KOPT-K1 (cell line): ENCODE results near the gene MLLT10.
"Not testable (repeated sequence)": the region's sequence is repeated elsewhere in the genome, so short reads cannot be mapped to it uniquely, and the experiment has no call there.

ENCODE experiments used
- H3K27ac ChIP-seq: fragments of 200-600 bp; sonication (generic); 2 replicates; pipeline ENCODE4 v1.5.1; 2016; ENCODE audit warnings: antibody characterized with exemption, mild to moderate bottlenecking, low read depth, low read length; ENCODE audit not compliant: poor library complexity, severe bottlenecking
- H3K36me3 ChIP-seq: fragments of 200-600 bp; sonication (generic); 2 replicates; pipeline ENCODE4 v1.5.1; 2017; ENCODE audit warnings: antibody characterized with exemption, mild to moderate bottlenecking, low read length, moderate library complexity; ENCODE audit not compliant: insufficient read depth
- H3K9me3 ChIP-seq: fragments of 200-600 bp; sonication (generic); 2 replicates; pipeline ENCODE4 v1.5.1; 2017; ENCODE audit warnings: antibody characterized with exemption, low read length, mild to moderate bottlenecking; ENCODE audit not compliant: insufficient read depth, poor library complexity, severe bottlenecking

The MLLT10 gene

DNA sequence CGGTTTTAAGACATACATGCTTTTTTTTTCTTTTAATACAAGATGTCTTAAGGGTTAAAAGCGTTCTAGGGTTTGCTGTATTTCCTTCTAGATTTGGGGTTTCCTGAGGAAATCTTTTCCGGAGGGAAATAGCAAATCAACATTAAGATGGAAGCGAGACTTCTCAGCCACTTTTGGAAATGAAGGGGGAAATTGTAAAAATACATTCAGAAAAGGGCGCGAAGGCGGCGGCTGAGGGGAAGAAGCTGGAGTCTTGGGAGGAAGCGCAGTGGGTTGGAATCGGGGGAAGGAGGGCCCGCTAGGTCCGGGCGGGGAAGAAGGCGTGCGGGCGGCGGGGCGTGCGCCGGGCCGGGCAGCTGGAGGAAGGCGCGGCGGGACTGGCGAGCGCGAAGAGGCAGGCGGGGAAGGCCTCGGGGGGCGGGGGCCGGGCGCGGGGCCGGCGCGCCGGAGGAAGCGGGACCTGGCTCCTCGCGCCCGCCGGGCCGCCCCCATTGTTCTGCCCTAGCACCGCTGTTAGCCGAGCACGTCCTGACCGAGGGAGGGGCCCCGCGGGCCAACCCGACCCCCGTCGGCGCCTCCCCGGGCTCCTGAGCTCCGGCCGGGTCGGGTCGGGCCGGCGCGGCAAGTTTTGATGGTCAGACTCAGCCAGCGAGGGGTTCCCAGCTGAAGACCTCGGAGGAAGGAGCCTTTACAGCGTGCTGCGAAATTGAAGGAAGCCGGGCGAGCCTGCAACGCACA lies 7.0 kb upstream of the MLLT10 start:
- H3K36me3 ChIP-seq = no peaks in the 10 kb centered on the region
- no peaks in the 10 kb centered on the region for H3K9me3 ChIP-seq
- H3K27ac ChIP-seq = peak overlapping the region; percentile 92

DNA sequence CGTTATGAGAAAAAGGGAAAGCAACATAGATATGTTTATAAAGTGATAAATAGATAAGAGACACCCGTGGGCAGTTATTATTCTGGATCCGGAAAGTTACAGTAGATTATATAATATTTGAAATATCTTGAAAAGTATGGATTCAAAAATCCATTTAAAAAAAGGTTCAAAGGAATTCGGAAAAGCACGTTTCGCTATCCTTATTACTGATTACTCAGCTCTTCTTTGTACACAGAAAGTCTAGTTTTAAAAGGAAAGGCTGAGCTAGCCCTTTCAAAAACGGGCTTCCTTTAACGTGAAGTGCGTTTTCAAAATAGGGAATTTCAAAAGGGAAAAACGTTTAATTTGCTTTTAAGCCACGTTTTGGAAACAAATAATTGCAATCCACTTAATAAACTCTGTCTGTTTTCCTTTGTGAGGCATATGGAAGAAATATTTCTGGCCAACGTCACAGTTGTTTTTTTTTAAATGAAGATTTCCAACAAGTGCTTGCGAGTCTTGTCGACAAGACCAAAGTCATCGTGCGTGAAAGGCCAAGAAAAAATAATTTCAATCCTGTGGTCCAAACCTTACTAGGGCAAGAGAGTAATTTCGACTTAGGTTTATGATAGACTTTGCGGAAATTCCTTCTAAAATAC lies 6.3 kb upstream of the MLLT10 start:
- Histone ChIP-seq H3K27ac (peak overlapping the region; percentile 92), H3K36me3 (no peaks in the 10 kb centered on the region), H3K9me3 (no peaks in the 10 kb centered on the region)

DNA sequence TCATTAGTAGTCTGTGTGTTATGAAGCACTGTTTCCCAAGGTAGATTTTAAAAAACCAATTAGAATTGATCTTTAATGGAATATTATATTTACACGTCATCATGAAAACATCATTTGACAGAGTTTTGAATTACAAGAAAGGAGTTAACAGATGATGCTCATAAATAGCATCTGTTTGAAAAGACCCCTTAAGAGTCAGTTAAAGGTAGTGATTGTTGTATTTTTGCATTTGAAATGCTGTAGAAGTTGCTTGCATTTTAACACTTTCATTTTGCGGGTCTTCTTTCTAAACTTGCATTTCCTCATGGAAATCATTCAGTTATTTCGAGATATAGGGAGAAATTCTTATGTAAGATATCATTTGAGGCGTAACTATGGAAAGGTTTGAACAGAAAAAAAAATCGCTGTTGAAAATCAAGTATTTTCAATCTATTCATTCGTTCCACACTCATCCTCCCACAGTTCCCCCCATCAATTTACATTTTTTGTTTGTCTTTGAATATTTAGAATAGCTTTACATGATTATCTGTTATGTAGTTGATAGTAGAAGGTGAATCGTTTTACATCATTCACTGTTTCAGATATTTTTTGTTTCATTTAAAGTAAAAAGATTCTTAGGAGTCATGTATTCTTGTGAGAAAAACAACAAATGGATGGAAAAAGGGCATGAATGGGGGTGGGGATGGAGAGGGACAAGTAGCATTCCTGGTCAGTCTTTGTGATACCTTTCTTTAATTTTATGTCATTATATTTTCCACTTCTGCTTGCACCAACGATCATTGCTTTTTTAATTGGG lies 5.6 kb upstream of the MLLT10 start:
- Histone ChIP-seq H3K36me3 (no peaks in the 10 kb centered on the region), H3K27ac (no peak overlapping the region), H3K9me3 (no peaks in the 10 kb centered on the region)

DNA sequence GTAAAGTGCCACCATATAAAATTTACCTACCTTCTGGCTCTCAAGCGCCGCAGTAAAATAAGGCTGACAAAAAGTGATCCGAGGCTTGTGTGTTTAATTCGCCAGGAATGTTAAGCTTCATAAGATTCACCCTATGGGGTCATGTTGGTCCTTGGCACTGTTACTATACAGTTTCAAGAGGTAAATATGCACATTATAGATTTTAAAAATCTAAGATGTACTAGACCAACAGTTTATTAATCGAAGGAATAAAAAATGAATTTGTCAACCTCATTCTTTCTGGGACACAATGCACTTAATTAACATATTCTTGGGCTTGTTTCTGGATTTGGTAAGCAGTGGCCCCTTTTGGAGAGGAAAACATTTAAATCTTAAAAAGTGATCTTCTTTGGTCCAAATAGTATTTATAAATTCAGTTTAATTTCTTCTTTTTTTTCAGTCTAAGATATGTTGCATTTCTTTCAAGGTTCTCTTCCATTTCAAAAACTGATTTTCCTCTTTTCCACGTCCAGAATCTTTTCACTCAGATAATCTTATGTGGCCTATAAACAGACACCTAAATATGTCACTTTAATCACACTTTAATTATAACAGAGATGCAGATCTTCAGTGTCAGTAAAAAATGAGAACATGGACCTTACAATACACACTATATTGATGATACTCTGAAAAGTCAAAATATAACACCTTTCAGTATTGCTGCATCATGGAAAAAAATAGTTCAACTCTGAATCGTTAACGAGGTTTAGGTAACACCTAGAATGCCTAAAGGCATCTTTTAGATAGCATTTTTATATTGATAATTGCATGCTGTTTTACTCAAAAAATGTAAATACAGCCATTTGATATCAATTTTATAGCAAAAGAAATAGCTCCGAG lies 4.8 kb upstream of the MLLT10 start:
- no peak overlapping the region for H3K27ac ChIP-seq
- H3K36me3 ChIP-seq = no peaks in the 10 kb centered on the region
- no peaks in the 10 kb centered on the region for H3K9me3 ChIP-seq

DNA sequence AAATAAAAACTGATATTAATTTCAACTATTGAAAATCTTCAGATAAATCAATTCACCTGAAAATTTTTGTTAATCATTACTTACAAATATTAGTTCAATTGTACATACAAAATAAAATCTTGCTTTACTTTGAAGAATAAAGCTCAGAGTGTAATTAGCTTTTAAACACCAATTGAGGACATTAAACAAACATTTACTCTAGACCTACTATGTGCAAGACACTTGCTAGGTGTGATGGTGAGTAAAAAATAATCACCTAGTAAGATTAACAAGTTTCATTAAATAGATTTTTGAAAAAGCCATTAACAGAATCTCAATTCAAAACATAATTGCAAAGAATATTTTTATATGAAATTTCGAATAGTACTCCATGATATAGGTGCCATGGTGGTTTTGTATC lies 3.9 kb upstream of the MLLT10 start:
- H3K27ac ChIP-seq = no peak overlapping the region
- H3K36me3 ChIP-seq = no peaks in the 10 kb centered on the region
- H3K9me3 ChIP-seq = no peaks in the 10 kb centered on the region

DNA sequence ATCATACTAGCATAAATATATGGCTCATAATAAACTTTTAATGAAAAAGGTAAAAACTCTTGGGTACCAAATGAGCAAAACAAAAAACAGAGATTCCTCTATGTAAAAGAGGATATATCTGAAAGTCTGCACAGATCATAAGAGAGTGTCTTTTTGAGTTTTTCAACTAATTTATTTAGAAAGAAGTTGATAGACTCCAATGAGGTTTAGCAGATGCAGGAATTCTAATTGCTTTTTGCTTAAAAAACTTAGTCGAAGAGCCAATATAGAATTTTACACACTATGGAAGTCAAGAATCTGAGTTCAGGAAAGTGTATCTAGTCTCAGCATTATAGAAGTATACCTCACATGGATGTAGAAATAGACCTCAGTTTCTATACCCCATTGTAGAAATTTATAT lies 3.4 kb upstream of the MLLT10 start:
- Histone ChIP-seq H3K36me3 (no peaks in the 10 kb centered on the region), H3K9me3 (no peaks in the 10 kb centered on the region), H3K27ac (no peak overlapping the region)

DNA sequence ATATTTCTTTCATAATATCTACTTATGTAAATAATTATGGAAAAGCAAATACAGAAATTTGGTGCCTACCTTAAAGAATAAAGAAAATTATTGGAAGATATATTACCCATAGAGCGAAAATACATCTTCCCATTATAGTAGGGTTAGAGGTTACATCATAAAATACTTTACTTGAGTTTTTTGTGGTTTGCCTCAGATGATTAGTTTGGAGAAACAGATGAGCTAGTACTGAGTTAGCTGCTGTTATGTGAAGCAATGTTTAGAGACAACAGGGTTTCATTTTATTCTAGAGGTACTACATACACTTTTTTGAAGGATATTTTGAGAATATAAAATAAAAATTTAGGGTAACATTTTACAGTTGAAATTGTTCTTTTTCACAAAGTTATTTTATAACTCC lies 2.9 kb upstream of the MLLT10 start:
- Histone ChIP-seq H3K27ac (no peak overlapping the region), H3K9me3 (no peaks in the 10 kb centered on the region), H3K36me3 (no peaks in the 10 kb centered on the region)

DNA sequence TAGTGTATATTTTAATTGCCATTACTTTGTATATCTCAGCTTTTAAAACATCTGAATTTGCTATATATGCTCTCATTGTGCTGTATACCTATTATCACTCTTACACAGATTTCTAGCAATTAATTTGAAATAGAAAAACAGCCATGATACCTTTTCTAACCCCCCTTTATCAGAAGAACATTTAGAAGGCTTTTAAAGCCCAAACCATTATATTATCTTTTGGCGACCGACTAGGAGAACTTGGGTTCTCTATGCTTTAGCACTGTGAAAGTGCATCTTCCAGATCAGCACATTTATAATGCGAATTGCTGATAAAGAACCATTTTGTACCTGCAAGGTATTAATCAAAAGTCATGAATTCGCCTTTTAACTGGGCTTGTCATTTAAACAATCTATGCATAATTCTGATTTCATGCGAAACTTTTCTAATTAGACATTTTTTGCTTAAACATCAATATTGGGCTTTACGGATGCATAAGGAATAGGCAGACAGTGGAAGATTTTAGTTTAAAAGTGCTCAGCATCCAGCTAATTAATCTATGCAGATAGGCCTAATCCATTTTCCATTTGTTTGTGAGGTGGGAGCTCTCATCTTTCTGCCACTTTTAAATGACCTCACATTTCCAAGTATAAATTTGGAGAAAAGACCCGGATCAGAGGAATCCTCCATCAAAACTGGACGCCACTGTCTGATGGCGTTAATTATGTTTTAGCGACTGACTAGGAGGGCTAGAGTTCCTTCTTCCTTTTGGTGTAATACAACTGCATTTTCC lies 1.2 kb upstream of the MLLT10 start:
- no peaks in the 10 kb centered on the region for H3K9me3 ChIP-seq
- peak overlapping the region; percentile 93 for H3K27ac ChIP-seq
- H3K36me3 ChIP-seq = peaks cover 16% of the 10 kb centered on the region

DNA sequence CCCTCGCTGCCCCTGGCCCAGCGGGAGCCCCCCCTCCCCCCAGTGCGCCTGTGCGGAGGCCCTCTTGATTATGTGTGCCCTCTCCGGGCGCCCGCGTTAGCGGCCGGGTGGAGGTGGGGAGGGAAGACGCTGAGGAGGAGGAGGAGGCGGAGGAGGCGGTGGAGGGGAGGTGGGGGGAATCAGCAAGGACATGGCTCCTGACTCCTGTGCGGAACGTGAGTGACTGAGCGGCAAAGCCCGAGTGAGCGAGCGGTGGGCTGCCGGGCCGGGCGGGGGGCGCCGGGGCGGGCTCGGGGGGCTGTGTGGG lies 201 bp downstream of the MLLT10 start:
- Histone ChIP-seq H3K36me3 (peaks cover 29% of the 10 kb centered on the region), H3K9me3 (no peaks in the 10 kb centered on the region), H3K27ac (peak overlapping the region; percentile 93)

DNA sequence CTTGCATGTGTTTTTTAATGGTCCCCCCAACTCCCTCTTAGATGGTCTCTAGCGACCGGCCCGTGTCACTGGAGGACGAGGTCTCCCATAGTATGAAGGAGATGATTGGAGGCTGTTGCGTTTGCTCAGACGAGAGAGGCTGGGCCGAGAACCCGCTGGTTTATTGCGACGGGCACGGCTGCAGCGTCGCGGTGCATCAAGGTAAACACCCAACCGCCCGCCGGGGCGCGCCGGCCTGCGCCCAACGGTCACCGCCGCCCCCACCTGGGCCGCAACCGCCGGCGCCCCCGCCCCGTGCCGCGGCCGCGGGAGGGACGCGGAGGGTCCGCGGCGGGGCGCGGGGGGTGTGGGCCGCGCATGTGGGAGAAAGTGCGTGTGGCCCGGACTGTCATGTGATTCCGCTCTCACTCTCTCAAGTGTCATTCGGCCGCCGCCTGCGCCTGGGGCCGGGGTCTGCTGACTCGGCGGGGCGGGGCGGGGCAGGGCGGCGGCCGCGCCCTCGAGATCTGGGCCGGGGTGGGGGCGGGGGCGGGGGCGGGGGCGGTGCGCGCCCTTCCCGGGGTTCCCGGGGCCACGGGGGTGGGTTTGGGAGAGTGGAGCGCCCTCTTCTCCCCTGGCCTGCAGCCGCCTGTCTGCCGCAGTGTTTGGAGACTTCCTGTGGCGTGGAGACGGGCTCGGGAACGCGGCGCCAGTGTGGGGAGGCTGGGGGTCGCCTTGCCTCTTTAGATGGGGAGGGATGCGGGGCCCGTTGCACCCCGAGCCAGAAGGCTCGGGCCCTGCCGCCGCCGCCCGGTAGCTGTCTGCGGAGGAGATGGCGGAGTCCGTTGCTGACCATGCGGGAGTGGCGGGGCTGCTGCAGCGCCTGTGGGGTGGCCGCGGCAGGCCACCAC lies 817 bp downstream of the MLLT10 start:
- Histone ChIP-seq H3K27ac (peak overlapping the region; percentile 93), H3K9me3 (no peaks in the 10 kb centered on the region), H3K36me3 (peaks cover 35% of the 10 kb centered on the region)

DNA sequence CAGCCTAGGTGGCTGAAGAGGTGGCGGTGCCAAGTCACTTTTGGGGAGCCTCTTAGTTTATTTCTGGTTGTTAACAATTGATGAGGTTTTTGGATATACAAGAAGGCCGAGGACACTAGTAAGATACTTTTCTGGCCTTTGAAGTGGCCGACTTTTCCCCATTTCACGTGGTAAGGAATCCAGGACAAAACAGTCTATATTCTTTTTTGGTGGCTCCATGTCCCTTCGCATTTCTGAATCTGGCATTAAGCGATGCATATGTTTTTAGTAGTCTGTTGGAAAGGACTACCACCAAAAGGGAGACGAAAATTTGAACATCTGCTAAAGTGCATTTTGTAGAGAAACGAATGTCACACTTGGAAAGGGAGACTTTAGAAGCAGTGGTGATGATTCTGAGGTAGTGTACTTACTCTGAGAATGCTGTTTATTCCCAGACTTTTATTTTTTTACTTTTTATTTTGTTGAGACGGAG lies 1.5 kb downstream of the MLLT10 start:
- peaks cover 42% of the 10 kb centered on the region for H3K36me3 ChIP-seq
- H3K27ac ChIP-seq = peak overlapping the region; percentile 46
- no peaks in the 10 kb centered on the region for H3K9me3 ChIP-seq

DNA sequence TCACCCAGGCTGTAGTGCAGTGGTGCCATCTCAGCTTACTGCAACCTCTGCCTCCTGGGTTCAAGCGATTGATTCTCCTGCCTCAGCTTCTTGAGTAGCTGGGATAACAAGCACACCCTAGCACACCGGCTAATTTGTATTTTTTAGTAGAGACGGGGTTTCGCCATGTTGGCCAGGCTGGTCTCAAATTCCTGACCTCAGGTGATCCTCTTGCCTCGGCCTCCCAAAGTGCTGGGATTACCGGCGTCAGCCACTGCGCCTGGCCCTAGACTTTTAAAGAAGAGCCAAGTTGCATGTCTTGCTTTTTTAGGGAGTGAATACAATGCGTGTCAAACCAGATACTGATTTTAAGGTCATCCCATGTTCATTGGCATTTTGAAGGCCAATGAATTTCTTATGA lies 1.9 kb downstream of the MLLT10 start:
- H3K9me3 ChIP-seq, H3K27ac ChIP-seq: not testable (repeated sequence)
- peaks cover 47% of the 10 kb centered on the region for H3K36me3 ChIP-seq

DNA sequence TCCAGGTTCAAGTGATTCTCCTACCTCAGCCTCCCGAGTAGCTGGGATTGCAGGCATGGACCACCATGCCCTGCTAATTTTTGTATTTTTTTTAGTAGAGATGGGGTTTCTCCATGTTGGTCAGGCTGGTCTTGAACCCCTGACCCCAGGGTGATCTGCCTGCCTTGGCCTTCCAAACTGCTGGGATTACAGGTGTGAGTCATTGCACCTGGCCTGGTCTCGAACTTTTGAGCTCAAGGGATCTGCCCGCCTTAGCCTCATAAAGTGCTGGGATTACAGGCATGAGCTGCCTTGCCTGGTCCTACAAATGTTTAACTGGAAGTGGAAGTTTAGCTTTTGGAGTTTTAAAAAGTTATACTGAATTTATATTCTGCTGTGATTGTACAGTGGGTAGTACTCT lies 2.8 kb downstream of the MLLT10 start:
- H3K9me3 ChIP-seq = no peaks in the 10 kb centered on the region
- peaks cover 56% of the 10 kb centered on the region for H3K36me3 ChIP-seq
- H3K27ac ChIP-seq = no peak overlapping the region
